GM23248 (cell line): ENCODE measurements around the gene MVP.

ENCODE experiments used
- EZH2 ChIP-seq: fragments of 200-600 bp; sonication (generic); IDR thresholded peaks from 2 replicates; pipeline ENCODE4 v1.6.1; 2018; ENCODE audit warnings: antibody characterized with exemption, mild to moderate bottlenecking; ENCODE audit not compliant: insufficient read depth, poor library complexity, severe bottlenecking
- EZH2phosphoT487 ChIP-seq: fragments of 200-600 bp; sonication (generic); IDR thresholded peaks from 2 replicates; pipeline ENCODE4 v1.6.1; 2018; ENCODE audit warnings: antibody characterized with exemption, moderate library complexity, mild to moderate bottlenecking, low read depth; ENCODE audit not compliant: insufficient read depth

DNA sequence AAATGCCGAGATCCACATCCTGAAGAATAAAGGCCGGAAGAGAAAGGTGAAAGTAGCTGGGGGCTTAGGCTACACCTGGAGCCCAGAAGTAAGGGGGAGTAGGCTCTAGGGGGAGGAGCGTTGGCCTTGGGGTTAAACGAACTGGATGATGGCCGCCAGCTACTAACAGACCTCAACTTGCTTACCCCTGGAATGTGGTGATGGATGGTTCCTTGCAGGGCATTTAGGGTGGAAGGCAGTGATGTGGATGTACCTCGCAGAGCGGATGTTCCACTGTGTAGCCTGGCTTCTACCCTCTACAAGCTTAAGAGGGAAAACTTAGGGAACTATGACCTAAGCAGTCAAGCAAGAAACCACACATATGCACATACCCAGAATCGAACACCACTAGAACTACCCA, 16.2 kb upstream of the MVP start:
- TF ChIP-seq EZH2phosphoT487 (no peak), EZH2 (no peak)
